ENCODE data around the gene GCGR. TPM values are rescaled to one million over a fixed set of nuclear protein-coding genes. Genes with fewer than 3 reads are reported as not detected.

The GCGR gene
- total and polyA plus RNA-seq, 2 of the 13 experiments (the other 11 are each of a cell fraction or from before 2014, with no cell fraction given) = 0.04 to 0.13 TPM

- Histone ChIP-seq H3K27ac (ENCODE audit: extremely low read length, insufficient read depth, low read length) (no peak overlapping the region), H3K36me3 (replicated peaks in 1 of 2; ENCODE audit: control insufficient read depth in 1 of 2, insufficient read depth in 2 of 2, low read length in 2 of 2) (peaks cover 37 to 52% of the 10 kb centered on the region in 2 experiments), H3K27me3 (ENCODE audit: control insufficient read depth in 1 of 2, insufficient read depth in 2 of 2, low read length in 2 of 2) (no peaks in the 10 kb centered on the region), H3K4me3 (replicated peaks in 1 of 3; ENCODE audit: insufficient read depth in 1 of 3, low read depth in 2 of 3, low read length in 3 of 3) (no peak overlapping the region), H3K9ac (ENCODE audit: insufficient read depth, low read depth, low read length) (no peak overlapping the region), H3K4me2 (ENCODE audit: low read depth, low read length) (no peak overlapping the region), H4K20me1 (ENCODE audit: insufficient read depth, low read length) (peaks cover 6% of the 10 kb centered on the region; the same call in 1 of the 2 replicates), H3K9me3 (ENCODE audit: low read length) (no peaks in the 10 kb centered on the region), H3K79me2 (ENCODE audit: insufficient read depth, low read length) (no peaks in the 10 kb centered on the region), H2AFZ (ENCODE audit: low read length) (no peak overlapping the region), H3K4me1 (ENCODE audit: insufficient read depth, low read length) (peaks cover 26% of the 10 kb centered on the region)
- ATAC-seq (no peak), FAIRE-seq (no peak), DNase-seq (ENCODE audit: low spot score) (no peak)
- 88% methylated on average over 17 of the region's 21 CpGs for WGBS (ENCODE audit: low lambda C conversion rate)
- intact Hi-C loops (cut with micrococcal nuclease; ENCODE audit: unreplicated experiment) (no loop called here), in situ Hi-C loops (cut with HindIII; ENCODE audit: extremely low pct_ligation_motif_present, low pct_unique_long_range_greater_than_20kb) (no loop called here)
- no TSS peak for BruUV-seq (replicated peaks)
- ChIA-PET POLR2A (interaction anchor here (0.7 to 8.9 kb wide), 7 partner anchors 9 to 28 kb away, joined by 3 to 40 read pairs (median 6); partner anchors contain the start of genes MCRIP1 and P4HB), CTCF (ENCODE audit: low intra/inter-chr PET ratio, low total read pairs) (no interaction called here)
- TF ChIP-seq ZFP36L2 (CRISPR knock-in tag; IDR thresholded peaks at IDR 0.05) = no peak
- TF ChIP-seq TBX2 (CRISPR knock-in tag; IDR thresholded peaks at IDR 0.05; ENCODE audit: borderline replicate concordance) = 0 out of 2 replicates have a peak, but pooled peaks have one; percentile 36
- TF ChIP-seq JUN (CRISPR knock-in tag; IDR thresholded peaks at IDR 0.05) = no peak
- TF ChIP-seq ZFX (CRISPR knock-in tag; IDR thresholded peaks at IDR 0.05; ENCODE audit: low read depth) = peak; percentile 42
- TF ChIP-seq ZC3H13 (CRISPR knock-in tag; IDR thresholded peaks at IDR 0.05) = peak; percentile 94
- TF ChIP-seq SNAPC5 (CRISPR knock-in tag; IDR thresholded peaks at IDR 0.05; ENCODE audit: borderline replicate concordance) = no peak
- no peak for TF ChIP-seq NFKBIZ (CRISPR knock-in tag; IDR thresholded peaks at IDR 0.05)
- TF ChIP-seq PHF5A (CRISPR knock-in tag; IDR thresholded peaks at IDR 0.05; ENCODE audit: low read depth, unreplicated experiment) = peak; percentile 20
- TF ChIP-seq ZKSCAN8 (CRISPR knock-in tag; IDR thresholded peaks at IDR 0.05; ENCODE audit: borderline replicate concordance) = 0 out of 2 replicates have a peak, but pooled peaks have one; percentile 31
- peak; percentile 78 for TF ChIP-seq POLR2G (IDR thresholded peaks at IDR 0.05; ENCODE audit: low read depth, low read length)
- TF ChIP-seq ZNF576 (CRISPR knock-in tag; IDR thresholded peaks at IDR 0.05) = 0 out of 2 replicates have a peak, but pooled peaks have one; percentile 55
- 0 out of 2 replicates have a peak, but pooled peaks have one; percentile 17 for TF ChIP-seq CHD2 (IDR thresholded peaks at IDR 0.05; ENCODE audit: low read depth, low read length)
- no peak for TF ChIP-seq ZNF605 (CRISPR knock-in tag; IDR thresholded peaks at IDR 0.05)
- TF ChIP-seq MAZ (IDR thresholded peaks at IDR 0.05; ENCODE audit: borderline replicate concordance, low read depth, low read length) = no peak
- TF ChIP-seq MAZ (CRISPR knock-in tag; IDR thresholded peaks at IDR 0.05; ENCODE audit: low read depth) = peak; percentile 26; the same call in 1 of the 2 replicates
- peak; percentile 56 for TF ChIP-seq CEBPB (IDR thresholded peaks at IDR 0.05; ENCODE audit: borderline replicate concordance, low read depth, low read length)
- TF ChIP-seq ESRRA (CRISPR knock-in tag; IDR thresholded peaks at IDR 0.05; ENCODE audit: low read depth) = no peak
- TF ChIP-seq RBM22 (optimal IDR thresholded peaks at IDR 0.05; ENCODE audit: low read length) = peak; percentile 99
These were observed 39.0 kb downstream of the GCGR start for GRCh38 chr17:81842725-81843504.

Data from HepG2 (cell line).